GM23338 (cell line): ENCODE results near the gene DPYSL3.

Experiments
- POLR2AphosphoS5 ChIP-seq: IDR thresholded peaks from 2 replicates; pipeline ENCODE4 v1.6.1; 2016; ENCODE audit warnings: antibody characterized with exemption, low read depth
- TF ChIP-seq, protein P1 (sequence below), 2 experiments: fragments of 200-600 bp in 1 of 2; sonication (generic) in 1 of 2; conservative IDR thresholded peaks; 2 replicates each; pipeline versions ENCODE4 v1.5.1 to v1.6.1; 2016 to 2017; ENCODE audit warnings: antibody characterized with exemption in 2 of 2, low read depth in 2 of 2, mild to moderate bottlenecking in 2 of 2, moderate library complexity in 1 of 2

DNA sequence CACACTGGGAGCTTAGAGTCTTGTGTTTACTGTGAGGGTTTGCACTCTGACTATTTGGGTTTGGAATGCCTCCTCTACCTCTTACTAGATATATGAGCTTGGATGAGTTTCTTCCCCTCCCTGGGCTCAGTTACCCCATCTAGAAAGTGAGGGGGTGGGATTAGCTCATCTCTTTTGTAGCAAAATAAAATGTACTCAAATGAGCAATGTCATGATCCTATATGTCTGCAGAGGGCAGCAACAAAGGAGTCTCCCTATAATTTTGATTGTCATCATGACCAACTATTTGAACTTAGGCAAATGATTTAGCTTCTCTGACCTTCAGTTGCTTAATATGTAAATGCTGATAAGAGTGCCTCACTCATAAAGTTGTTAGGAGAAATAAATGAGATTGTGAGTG is 109.0 kb downstream of the DPYSL3 start:
- no peak for TF ChIP-seq POLR2AphosphoS5
- TF ChIP-seq, protein P1, sequence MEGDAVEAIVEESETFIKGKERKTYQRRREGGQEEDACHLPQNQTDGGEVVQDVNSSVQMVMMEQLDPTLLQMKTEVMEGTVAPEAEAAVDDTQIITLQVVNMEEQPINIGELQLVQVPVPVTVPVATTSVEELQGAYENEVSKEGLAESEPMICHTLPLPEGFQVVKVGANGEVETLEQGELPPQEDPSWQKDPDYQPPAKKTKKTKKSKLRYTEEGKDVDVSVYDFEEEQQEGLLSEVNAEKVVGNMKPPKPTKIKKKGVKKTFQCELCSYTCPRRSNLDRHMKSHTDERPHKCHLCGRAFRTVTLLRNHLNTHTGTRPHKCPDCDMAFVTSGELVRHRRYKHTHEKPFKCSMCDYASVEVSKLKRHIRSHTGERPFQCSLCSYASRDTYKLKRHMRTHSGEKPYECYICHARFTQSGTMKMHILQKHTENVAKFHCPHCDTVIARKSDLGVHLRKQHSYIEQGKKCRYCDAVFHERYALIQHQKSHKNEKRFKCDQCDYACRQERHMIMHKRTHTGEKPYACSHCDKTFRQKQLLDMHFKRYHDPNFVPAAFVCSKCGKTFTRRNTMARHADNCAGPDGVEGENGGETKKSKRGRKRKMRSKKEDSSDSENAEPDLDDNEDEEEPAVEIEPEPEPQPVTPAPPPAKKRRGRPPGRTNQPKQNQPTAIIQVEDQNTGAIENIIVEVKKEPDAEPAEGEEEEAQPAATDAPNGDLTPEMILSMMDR (conservative IDR thresholded peaks at IDR 0.05; ENCODE audit: low read depth in 2 of 2): no peak
